ENCODE results near the gene SFXN5. TPM values are rescaled to one million over a fixed set of nuclear protein-coding genes. Genes with fewer than 3 reads are reported as not detected.
A peak's percentile ranks its signal among the peaks of the same experiment; 100 is the strongest.

Gene SFXN5
- total and polyA plus RNA-seq, 7 donors = 5.1 to 17.1 (median 12.2) TPM

DNA sequence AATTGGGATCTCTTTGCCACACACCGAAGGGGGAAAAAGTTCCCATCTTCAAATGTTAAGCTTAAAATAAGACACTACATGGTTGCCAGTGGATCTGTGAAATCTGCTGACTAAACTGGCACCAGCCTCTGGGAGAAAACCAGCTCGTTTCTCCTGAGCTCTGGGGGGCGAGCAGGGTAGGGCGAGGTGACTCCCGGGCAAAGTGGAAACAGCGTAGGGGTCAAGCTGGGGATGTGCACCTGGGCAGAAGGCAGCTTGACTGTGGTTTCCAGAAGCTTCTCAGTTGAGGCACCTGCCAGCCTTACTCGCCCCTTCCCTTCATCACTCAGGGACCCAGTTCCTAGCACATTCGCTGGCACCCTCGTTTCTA lies 62.8 kb downstream of the SFXN5 start:
- H3K27me3 ChIP-seq (ENCODE audit: insufficient read depth in 3 of 3, low read length in 2 of 3) = no peaks in the 10 kb centered on the region
- intact Hi-C loops (cut with DNase I) = no loop called here
- H3K4me1 ChIP-seq = no peaks in the 10 kb centered on the region
- ATAC-seq (peak in 1 of 4 donors; percentile 53), DNase-seq (no peak)
- H3K36me3 ChIP-seq (ENCODE audit: insufficient read depth in 1 of 2, low read depth in 1 of 2) = peaks cover 0 to 24% of the 10 kb centered on the region in 2 donors
- H3K4me3 ChIP-seq = no peak overlapping the region
- TF ChIP-seq, protein P1, sequence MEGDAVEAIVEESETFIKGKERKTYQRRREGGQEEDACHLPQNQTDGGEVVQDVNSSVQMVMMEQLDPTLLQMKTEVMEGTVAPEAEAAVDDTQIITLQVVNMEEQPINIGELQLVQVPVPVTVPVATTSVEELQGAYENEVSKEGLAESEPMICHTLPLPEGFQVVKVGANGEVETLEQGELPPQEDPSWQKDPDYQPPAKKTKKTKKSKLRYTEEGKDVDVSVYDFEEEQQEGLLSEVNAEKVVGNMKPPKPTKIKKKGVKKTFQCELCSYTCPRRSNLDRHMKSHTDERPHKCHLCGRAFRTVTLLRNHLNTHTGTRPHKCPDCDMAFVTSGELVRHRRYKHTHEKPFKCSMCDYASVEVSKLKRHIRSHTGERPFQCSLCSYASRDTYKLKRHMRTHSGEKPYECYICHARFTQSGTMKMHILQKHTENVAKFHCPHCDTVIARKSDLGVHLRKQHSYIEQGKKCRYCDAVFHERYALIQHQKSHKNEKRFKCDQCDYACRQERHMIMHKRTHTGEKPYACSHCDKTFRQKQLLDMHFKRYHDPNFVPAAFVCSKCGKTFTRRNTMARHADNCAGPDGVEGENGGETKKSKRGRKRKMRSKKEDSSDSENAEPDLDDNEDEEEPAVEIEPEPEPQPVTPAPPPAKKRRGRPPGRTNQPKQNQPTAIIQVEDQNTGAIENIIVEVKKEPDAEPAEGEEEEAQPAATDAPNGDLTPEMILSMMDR (IDR thresholded peaks at IDR 0.05) = no peak
- 54 to 88% (median 60%) methylated on average over 9 of the region's 9 CpGs for WGBS, 3 donors
- H3K27ac ChIP-seq = no peak overlapping the region
- H3K9me3 ChIP-seq = no peaks in the 10 kb centered on the region

DNA sequence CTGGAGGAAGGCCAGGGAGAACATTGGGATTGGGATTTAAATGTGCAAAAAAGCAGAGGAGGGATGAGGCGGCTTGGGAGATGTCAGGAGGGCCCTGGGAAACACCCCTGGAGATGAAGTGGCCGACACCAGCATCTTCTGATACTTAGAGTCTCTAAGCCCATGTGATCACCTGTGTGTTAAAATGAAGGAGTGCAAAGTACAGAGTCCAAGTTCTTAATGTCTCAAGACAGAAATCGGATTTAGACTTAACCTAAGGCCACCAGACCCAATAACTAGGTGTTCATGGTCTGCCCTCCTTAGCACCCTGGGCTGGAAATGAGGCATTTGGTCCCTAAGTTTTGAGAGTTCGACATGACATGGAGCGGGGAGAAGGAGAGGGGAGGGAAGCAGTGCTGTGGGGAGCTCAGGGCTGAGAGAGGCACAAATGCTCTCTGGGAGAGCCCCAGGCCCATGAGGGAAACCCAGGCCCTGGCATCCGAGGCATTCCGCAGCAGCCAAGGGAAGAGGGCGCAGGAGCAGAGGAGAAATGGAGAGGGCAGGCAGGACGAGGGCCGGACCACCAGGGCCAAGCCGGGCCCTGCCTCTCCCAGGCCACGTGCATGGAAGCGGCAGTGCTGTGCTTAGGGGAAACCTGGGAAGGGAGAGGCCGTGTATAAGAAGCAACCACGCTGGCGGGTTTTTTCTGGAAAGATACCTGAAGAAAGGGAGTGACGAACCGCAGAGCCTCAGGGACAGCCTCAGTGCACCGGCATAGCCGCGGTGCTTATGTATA lies 63.3 kb downstream of the SFXN5 start:
- TF ChIP-seq, protein P1 (IDR thresholded peaks at IDR 0.05) = no peak

DNA sequence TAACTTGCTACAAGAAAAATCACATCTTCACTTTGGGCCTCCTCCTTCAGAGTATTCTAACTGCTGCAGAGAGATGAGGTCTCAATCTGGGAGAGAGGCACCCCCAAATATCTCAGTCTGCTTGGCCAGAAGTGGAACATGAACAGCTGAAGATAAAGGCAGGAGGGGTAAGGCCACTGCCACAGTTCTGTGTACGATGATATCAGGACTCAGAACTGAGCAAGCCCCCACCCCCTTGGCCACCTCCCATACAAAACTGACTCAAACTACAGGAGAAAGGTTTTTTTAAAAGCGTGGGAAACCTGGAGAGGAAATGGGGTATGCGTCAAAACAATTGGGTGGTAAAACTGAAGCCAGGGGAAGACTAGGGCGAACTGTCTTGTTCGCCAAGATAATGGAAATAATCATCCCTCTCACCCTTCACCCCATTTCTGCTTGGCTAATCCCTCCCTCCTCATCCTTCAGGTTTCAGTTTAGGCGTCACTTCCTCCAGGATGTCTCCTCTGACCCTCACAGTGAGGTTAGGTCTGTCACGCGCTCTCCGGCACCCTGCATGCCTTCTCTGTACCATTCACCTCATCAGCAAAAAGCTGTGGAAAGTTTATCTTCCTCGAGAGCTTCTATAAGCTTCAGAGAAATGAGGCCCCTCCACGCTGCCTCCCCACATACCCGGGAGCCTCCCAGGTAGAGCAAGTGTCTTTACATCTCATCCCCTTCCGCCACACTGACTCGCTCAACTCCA lies 64.4 kb downstream of the SFXN5 start:
- Histone ChIP-seq H3K4me1 (no peaks in the 10 kb centered on the region), H3K36me3 (ENCODE audit: insufficient read depth in 1 of 2, low read depth in 1 of 2) (peaks cover 0 to 24% of the 10 kb centered on the region in 2 donors), H3K27me3 (ENCODE audit: insufficient read depth in 3 of 3, low read length in 2 of 3) (no peaks in the 10 kb centered on the region), H3K9me3 (no peaks in the 10 kb centered on the region), H3K4me3 (no peak overlapping the region), H3K27ac (no peak overlapping the region)
- intact Hi-C loops (cut with DNase I) = no loop called here
- WGBS, 3 donors = 86 to 90% (median 89%) methylated on average over 14 of the region's 14 CpGs
- no peak for ATAC-seq
- no peak for DNase-seq
- TF ChIP-seq, protein P1 (IDR thresholded peaks at IDR 0.05) = no peak

More for the DNA sequence above, 63.3 kb downstream of the SFXN5 start:
- intact Hi-C loops (cut with DNase I) = no loop called here
- Histone ChIP-seq H3K9me3 (no peaks in the 10 kb centered on the region), H3K4me1 (no peaks in the 10 kb centered on the region), H3K36me3 (ENCODE audit: insufficient read depth in 1 of 2, low read depth in 1 of 2) (peaks cover 0 to 24% of the 10 kb centered on the region in 2 donors), H3K4me3 (no peak overlapping the region), H3K27ac (no peak overlapping the region), H3K27me3 (ENCODE audit: insufficient read depth in 3 of 3, low read length in 2 of 3) (no peaks in the 10 kb centered on the region)
- DNase-seq (no peak), ATAC-seq (no peak)
- 80 to 94% (median 85%) methylated on average over 21 of the region's 21 CpGs for WGBS, 3 donors

DNA sequence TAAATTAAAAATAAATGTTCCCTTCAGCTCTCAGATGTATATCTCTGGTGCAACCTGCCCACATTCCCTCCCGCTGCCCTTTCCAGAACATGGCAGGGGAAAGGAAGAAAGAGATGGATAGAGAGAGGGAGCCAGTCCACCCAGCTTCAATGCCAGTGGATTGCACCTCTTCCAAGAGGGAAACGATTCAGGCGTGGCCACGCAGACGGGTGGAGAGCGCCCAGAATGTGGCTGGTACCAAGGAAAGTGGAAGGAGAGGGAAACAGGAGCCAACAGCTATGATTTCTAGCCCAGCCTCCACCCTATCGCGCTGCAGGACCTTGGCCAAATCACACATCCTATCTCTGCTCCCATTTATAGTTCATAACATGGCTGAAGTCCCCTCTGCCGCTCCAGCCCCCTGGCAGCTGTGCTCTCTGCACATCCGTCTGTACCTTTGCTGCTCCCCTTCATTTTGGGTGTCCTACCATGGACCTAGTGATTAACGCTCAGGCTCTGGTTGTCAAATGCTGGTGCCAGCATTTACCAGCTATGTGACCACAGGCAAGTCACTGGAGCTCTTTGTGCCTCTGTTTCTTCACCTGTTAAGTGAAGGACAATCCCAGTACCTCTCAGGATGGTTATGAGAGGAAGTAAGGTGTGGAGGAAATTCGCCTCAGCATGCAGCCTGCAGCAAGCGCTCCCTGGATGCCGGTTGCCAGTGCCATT lies 66.5 kb downstream of the SFXN5 start:
- TF ChIP-seq, protein P1 (IDR thresholded peaks at IDR 0.05) = no peak
- H3K4me1 ChIP-seq = no peaks in the 10 kb centered on the region
- H3K4me3 ChIP-seq = no peak overlapping the region
- intact Hi-C loops (cut with DNase I) = no loop called here
- WGBS, 3 donors = 71 to 88% (median 72%) methylated on average over 14 of the region's 14 CpGs
- DNase-seq (peak in 1 of 2 donors; percentile 23), ATAC-seq (no peak)
- H3K36me3 ChIP-seq (ENCODE audit: insufficient read depth in 1 of 2, low read depth in 1 of 2) = peaks cover 0 to 37% of the 10 kb centered on the region in 2 donors
- no peaks in the 10 kb centered on the region for H3K27me3 ChIP-seq (ENCODE audit: insufficient read depth in 3 of 3, low read length in 2 of 3)
- no peaks in the 10 kb centered on the region for H3K9me3 ChIP-seq
- no peak overlapping the region for H3K27ac ChIP-seq

Measured in psoas muscle (tissue), 8 donors.